ENCODE measurements around the gene FBXO22. TPM values are rescaled to one million over a fixed set of nuclear protein-coding genes. Genes with fewer than 3 reads are reported as not detected.
A peak's percentile ranks its signal among the peaks of the same experiment; 100 is the strongest.

FBXO22 gene
- total RNA-seq, 6 donors from 2014 or later: 10.3 to 31.1 (median 21.1) TPM

GRCh38 chr15:75918135-75918534 is 14.5 kb downstream of the FBXO22 start:
- Histone ChIP-seq H3K4me1 (peaks cover 6 to 13% (median 8%) of the 10 kb centered on the region in 4 donors), H3K27me3 (no peaks in the 10 kb centered on the region), H3K9me3 (no peaks in the 10 kb centered on the region), H3K4me3 (no peak overlapping the region), H3K27ac (no peak overlapping the region), H3K36me3 (peaks cover 0 to 62% (median 13%) of the 10 kb centered on the region in 4 donors)
- no peak for ATAC-seq (ENCODE audit: low FRiP score in 2 of 2)
- 86 to 96% methylated on average over 1 of the region's 1 CpG for WGBS, 2 donors
- no peak for TF ChIP-seq EP300 (IDR thresholded peaks at IDR 0.05)
- no peak for TF ChIP-seq CTCF (IDR thresholded peaks at IDR 0.05)
- no peak for TF ChIP-seq POLR2A (IDR thresholded peaks at IDR 0.05)
- TF ChIP-seq POLR2AphosphoS5 (IDR thresholded peaks at IDR 0.05): no peak
- DNase-seq: no peak

GRCh38 chr15:75920079-75920478 is 16.4 kb downstream of the FBXO22 start:
- Histone ChIP-seq H3K4me3 (no peak overlapping the region), H3K36me3 (peaks cover 0 to 43% (median 4%) of the 10 kb centered on the region in 4 donors), H3K27ac (no peak overlapping the region), H3K4me1 (peaks cover 9 to 28% (median 10%) of the 10 kb centered on the region in 4 donors), H3K9me3 (no peaks in the 10 kb centered on the region), H3K27me3 (no peaks in the 10 kb centered on the region)
- DNase-seq (no peak), ATAC-seq (ENCODE audit: low FRiP score in 2 of 2) (no peak)
- WGBS, 2 donors: 96 to 100% methylated on average over 1 of the region's 1 CpG
- TF ChIP-seq EP300 (IDR thresholded peaks at IDR 0.05) (no peak), POLR2AphosphoS5 (IDR thresholded peaks at IDR 0.05) (no peak), POLR2A (IDR thresholded peaks at IDR 0.05) (no peak)

GRCh38 chr15:75921732-75922703 is 18.3 kb downstream of the FBXO22 start:
- ATAC-seq (ENCODE audit: low FRiP score in 2 of 2) (peak; percentile 50 to 62), DNase-seq (peak in 1 of 2 donors; percentile 53)
- H3K4me3 ChIP-seq: no peak overlapping the region
- H3K27ac ChIP-seq: peak overlapping the region in 3 of 4 donors; percentile 11 to 55 (median 18)
- H3K9me3 ChIP-seq: no peaks in the 10 kb centered on the region
- H3K36me3 ChIP-seq: peaks cover 0 to 31% (median 4%) of the 10 kb centered on the region in 4 donors
- TF ChIP-seq POLR2AphosphoS5 (IDR thresholded peaks at IDR 0.05) (peak in 1 of 2 donors; percentile 51), CTCF (IDR thresholded peaks at IDR 0.05) (peak in 3 of 6 experiments; percentile 6 to 53 (median 15)), POLR2A (IDR thresholded peaks at IDR 0.05) (no peak)
- H3K4me1 ChIP-seq: peaks cover 13 to 39% (median 17%) of the 10 kb centered on the region in 4 donors
- WGBS, 2 donors: 75 to 76% methylated on average over 9 of the region's 9 CpGs
- no peaks in the 10 kb centered on the region for H3K27me3 ChIP-seq

GRCh38 chr15:75923756-75924155 is 20.1 kb downstream of the FBXO22 start:
- TF ChIP-seq POLR2AphosphoS5 (IDR thresholded peaks at IDR 0.05) (no peak), CTCF (IDR thresholded peaks at IDR 0.05) (no peak), EP300 (IDR thresholded peaks at IDR 0.05) (no peak)
- no peak for ATAC-seq (ENCODE audit: low FRiP score in 2 of 2)
- Histone ChIP-seq H3K27me3 (no peaks in the 10 kb centered on the region), H3K4me1 (peaks cover 13 to 39% (median 17%) of the 10 kb centered on the region in 4 donors), H3K4me3 (no peak overlapping the region), H3K27ac (no peak overlapping the region), H3K36me3 (peaks cover 0 to 15% (median under 1%) of the 10 kb centered on the region in 4 donors), H3K9me3 (no peaks in the 10 kb centered on the region)
- 92 to 95% methylated on average over 4 of the region's 4 CpGs for WGBS, 2 donors
- DNase-seq: no peak

- Histone ChIP-seq H3K36me3 (peaks cover 0 to 9% (median 0%) of the 10 kb centered on the region in 4 donors), H3K27ac (peak overlapping the region in 2 of 4 donors; percentile 8 to 19), H3K27me3 (no peaks in the 10 kb centered on the region), H3K9me3 (no peaks in the 10 kb centered on the region), H3K4me1 (peaks cover 16 to 39% (median 18%) of the 10 kb centered on the region in 4 donors), H3K4me3 (no peak overlapping the region)
- DNase-seq (peak in 1 of 2 donors; percentile 76), ATAC-seq (ENCODE audit: low FRiP score in 2 of 2) (peak in 1 of 2 donors; percentile 80)
- no peak for TF ChIP-seq POLR2AphosphoS5 (IDR thresholded peaks at IDR 0.05)
- no peak for TF ChIP-seq CTCF (IDR thresholded peaks at IDR 0.05)
- no peak for TF ChIP-seq EP300 (IDR thresholded peaks at IDR 0.05)
- TF ChIP-seq POLR2A (IDR thresholded peaks at IDR 0.05): no peak
- 67 to 73% methylated on average over 1 of the region's 1 CpG for WGBS, 2 donors
These were observed 20.9 kb downstream of the FBXO22 start for GRCh38 chr15:75924576-75924975.

Data from upper lobe of left lung (tissue), 6 donors.